GM12878 (cell line): ENCODE measurements around the gene RAB8A. TPM values are rescaled to one million over a fixed set of nuclear protein-coding genes. Genes with fewer than 3 reads are reported as not detected.

Source experiments
- ELK1 ChIP-seq: IDR thresholded peaks from 2 replicates; pipeline ENCODE4 v1.6.1; 2012; ENCODE audit warnings: low read depth, low read length, improper control_type of control experiment
- EP300 ChIP-seq, 2 experiments: fragments of 150-350 bp in 1 of 2; IDR thresholded peaks; 2 replicates each; pipeline ENCODE4 v1.6.1; 2011 to 2012; ENCODE audit warnings: low read depth in 2 of 2, low read length in 2 of 2, borderline replicate concordance in 1 of 2, improper control_type of control experiment in 1 of 2, inconsistent platforms in 1 of 2; ENCODE audit not compliant: control insufficient read depth in 1 of 2
- HCFC1 ChIP-seq: fragments of 150-350 bp; IDR thresholded peaks from 2 replicates; pipeline ENCODE4 v1.6.1; 2014; ENCODE audit warnings: low read length
- IKZF2 ChIP-seq, 2 experiments: fragments of 450-650 bp; IDR thresholded peaks; 2 replicates each; pipeline ENCODE4 v1.6.1; 2017; ENCODE audit warnings: mild to moderate bottlenecking in 2 of 2, moderate library complexity in 2 of 2
- MLLT1 ChIP-seq: fragments of 450-650 bp; IDR thresholded peaks from 2 replicates; pipeline ENCODE4 v1.6.1; 2016; ENCODE audit warnings: mild to moderate bottlenecking
- MYB ChIP-seq: fragments of 150-350 bp; IDR thresholded peaks from 2 replicates; pipeline ENCODE4 v1.6.1; 2014; ENCODE audit warnings: mild to moderate bottlenecking, low read depth, low read length, borderline replicate concordance
- MYC ChIP-seq: IDR thresholded peaks from 2 replicates; pipeline ENCODE4 v1.6.1; 2011; ENCODE audit warnings: mild to moderate bottlenecking, low read length, moderate library complexity, inconsistent platforms; ENCODE audit not compliant: insufficient read depth, insufficient replicate concordance, insufficient read length, severe bottlenecking
- NKRF ChIP-seq: fragments of 450-650 bp; conservative IDR thresholded peaks from 2 replicates; pipeline ENCODE4 v1.6.1; 2017; ENCODE audit warnings: mild to moderate bottlenecking, moderate library complexity
- PBX3 ChIP-seq: IDR thresholded peaks from 2 replicates; pipeline ENCODE4 v1.6.1; 2011; ENCODE audit warnings: mild to moderate bottlenecking, low read depth, low read length, moderate library complexity; ENCODE audit not compliant: insufficient replicate concordance
- SIX5 ChIP-seq: IDR thresholded peaks from 2 replicates; pipeline ENCODE4 v1.6.1; 2011; ENCODE audit warnings: mild to moderate bottlenecking, low read depth, low read length, moderate library complexity; ENCODE audit not compliant: severe bottlenecking
- SMAD1 ChIP-seq: fragments of 450-650 bp; IDR thresholded peaks from 2 replicates; pipeline ENCODE4 v1.6.1; 2018; ENCODE audit warnings: mild to moderate bottlenecking, low read depth; ENCODE audit not compliant: partially characterized antibody
- SMC3 ChIP-seq: IDR thresholded peaks from 2 replicates; pipeline ENCODE4 v1.6.1; 2011; ENCODE audit warnings: low read length, improper control_type of control experiment, borderline replicate concordance
- SP1 ChIP-seq: IDR thresholded peaks from one replicate; pipeline ENCODE4 v1.6.1; 2011; ENCODE audit warnings: low read depth, low read length
- SPI1 ChIP-seq: IDR thresholded peaks from 2 replicates; pipeline ENCODE4 v1.6.1; 2011; ENCODE audit warnings: low read depth, mild to moderate bottlenecking, low read length, moderate library complexity, borderline replicate concordance; ENCODE audit not compliant: insufficient read depth
- SRF ChIP-seq, 2 experiments: IDR thresholded peaks; 2 replicates each; pipeline ENCODE4 v1.6.1; 2011; ENCODE audit warnings: low read depth in 2 of 2, low read length in 2 of 2, mild to moderate bottlenecking in 1 of 2, moderate library complexity in 1 of 2
- STAT3 ChIP-seq: IDR thresholded peaks from 2 replicates; pipeline ENCODE4 v1.6.1; 2011; ENCODE audit warnings: low read depth, low read length, improper control_type of control experiment
- TCF3 ChIP-seq: IDR thresholded peaks from 2 replicates; pipeline ENCODE4 v1.6.1; 2012; ENCODE audit warnings: low read depth, mild to moderate bottlenecking, low read length, borderline replicate concordance; ENCODE audit not compliant: insufficient read depth
- USF2 ChIP-seq: IDR thresholded peaks from 2 replicates; pipeline ENCODE4 v1.6.1; 2011; ENCODE audit warnings: low read depth, low read length, improper control_type of control experiment, borderline replicate concordance
- WRNIP1 ChIP-seq: IDR thresholded peaks from 2 replicates; pipeline ENCODE4 v1.6.1; 2011; ENCODE audit warnings: low read depth, low read length, improper control_type of control experiment, borderline replicate concordance
- ZNF274 ChIP-seq: IDR thresholded peaks from one replicate; pipeline ENCODE4 v1.8.0; 2011; ENCODE audit not compliant: insufficient read length, insufficient read depth
- ZNF384 ChIP-seq: IDR thresholded peaks from 2 replicates; pipeline ENCODE4 v1.6.1; 2012; ENCODE audit warnings: low read depth, mild to moderate bottlenecking, low read length, improper control_type of control experiment, borderline replicate concordance
- polyA plus RNA-seq, 11 experiments: library from polyadenylated mRNA; depleted of rRNA in 4 of 11; unstranded in 6 of 11; stranded (reverse) in 5 of 11; fragments of >200 nt; fragmentation: Nextera tagmentation in 4 of 11; fragmentation: Illumina TruSeq in 1 of 11; extraction: Ambion mirVana in 4 of 11; extraction: Trizol in 1 of 11; gene quantifications; 1 replicate in 1 of 11; 2 replicates in 10 of 11; pipeline versions ENCODE4 v1.2.1 to v1.2.3, GENCODE V29; 2011 to 2016; ENCODE audit warnings: inconsistent platforms in 2 of 11, missing spikeins in 2 of 11, low read depth in 1 of 11
- total RNA-seq, 4 experiments: library from RNA; depleted of rRNA in 3 of 4; stranded (reverse); fragments of >200 nt in 3 of 4; fragmentation: Illumina TruSeq in 1 of 4; extraction: Trizol in 1 of 4; gene quantifications; 2 replicates each; pipeline versions ENCODE4 v1.2.1 to v1.2.3, GENCODE V29; 2013 to 2021

Gene RAB8A
- total and polyA plus RNA-seq, 10 of the 15 experiments (the other 5 are each of a cell fraction or from before 2014, with no cell fraction given): 23.9 to 314 (median 185) TPM

GRCh38 chr19:16078759-16079707 lies 32.7 kb upstream of the RAB8A start (continued):
- TF ChIP-seq MYC: no peak
- TF ChIP-seq IKZF2 (IDR thresholded peaks at IDR 0.05): peak; percentile 61 to 68; a peak in 3 of 4 replicates
- 0 out of 2 replicates have a peak, but pooled peaks have one; percentile 63 for TF ChIP-seq MYB
- peak; percentile 71 for TF ChIP-seq SMAD1
- TF ChIP-seq SP1: peak; percentile 6
- TF ChIP-seq USF2: no peak
- no peak for TF ChIP-seq WRNIP1
- TF ChIP-seq SIX5: no peak
- TF ChIP-seq SRF (IDR thresholded peaks at IDR 0.05; ENCODE audit: low read depth in 2 of 2, low read length in 2 of 2): peak; percentile 91 to 99
- TF ChIP-seq PBX3: peak; percentile 83
- peak; percentile 3; the same call in 1 of the 2 replicates for TF ChIP-seq SPI1
- no peak for TF ChIP-seq ZNF274
- TF ChIP-seq SMC3: no peak
- TF ChIP-seq HCFC1: no peak
- TF ChIP-seq NKRF: peak; percentile 61
- peak; percentile 91 for TF ChIP-seq ZNF384
- peak; percentile 71; the same call in 1 of the 2 replicates for TF ChIP-seq TCF3
- no peak; the same call in 1 of the 2 replicates for TF ChIP-seq ELK1
- peak; percentile 90 for TF ChIP-seq MLLT1
- TF ChIP-seq STAT3: no peak
- TF ChIP-seq EP300 (IDR thresholded peaks at IDR 0.05; ENCODE audit: borderline replicate concordance in 1 of 2, control insufficient read depth in 1 of 2, low read depth in 2 of 2, low read length in 2 of 2): peak; percentile 31 to 56; a peak in 2 of 4 replicates
